Amygdala (tissue), 56 donors: ENCODE measurements around the gene GUCY1A1.

Source experiments
- DNase-seq, 56 donors: peaks; one replicate each; lab custom pipeline; 2025; lab: John Stamatoyannopoulos, UW

GUCY1A1 gene

GRCh38 chr4:155688860-155689259 is 22.2 kb downstream of the GUCY1A1 start:
- no peak for DNase-seq

- DNase-seq: no peak
Observed at GRCh38 chr4:155690044-155690837, 23.6 kb downstream of the GUCY1A1 start.

GRCh38 chr4:155692361-155692760 is 25.7 kb downstream of the GUCY1A1 start:
- no peak for DNase-seq

DNA sequence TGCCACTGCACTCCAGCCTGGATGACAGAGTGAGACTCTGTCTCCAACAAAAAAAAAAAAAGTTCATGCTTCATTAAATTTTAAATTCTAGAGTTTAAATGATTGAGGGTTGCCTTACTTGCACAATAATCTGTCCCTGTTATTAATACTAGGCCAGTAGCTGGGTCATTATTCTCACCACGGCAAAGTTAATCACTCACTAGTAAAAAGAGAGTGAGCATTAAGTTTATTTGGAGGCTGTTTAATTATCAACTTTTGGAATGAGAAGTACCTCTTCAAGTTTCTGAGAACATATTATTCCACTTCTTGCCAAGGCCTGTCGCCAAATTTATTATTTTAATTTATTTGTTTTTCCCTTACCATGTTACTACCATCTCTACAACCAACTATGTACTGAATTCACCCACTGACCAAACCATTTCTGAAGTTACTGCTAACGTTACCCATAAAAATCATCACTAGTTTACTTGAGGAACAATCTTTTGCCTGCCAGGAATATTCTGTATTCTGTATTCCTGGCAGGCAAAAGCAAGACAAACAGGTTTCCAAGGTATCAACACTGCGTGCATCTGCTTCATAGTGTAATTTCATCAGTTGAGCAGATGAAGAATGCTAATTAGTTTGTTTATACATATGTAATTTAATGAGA is 26.5 kb downstream of the GUCY1A1 start:
- DNase-seq: no peak

DNA sequence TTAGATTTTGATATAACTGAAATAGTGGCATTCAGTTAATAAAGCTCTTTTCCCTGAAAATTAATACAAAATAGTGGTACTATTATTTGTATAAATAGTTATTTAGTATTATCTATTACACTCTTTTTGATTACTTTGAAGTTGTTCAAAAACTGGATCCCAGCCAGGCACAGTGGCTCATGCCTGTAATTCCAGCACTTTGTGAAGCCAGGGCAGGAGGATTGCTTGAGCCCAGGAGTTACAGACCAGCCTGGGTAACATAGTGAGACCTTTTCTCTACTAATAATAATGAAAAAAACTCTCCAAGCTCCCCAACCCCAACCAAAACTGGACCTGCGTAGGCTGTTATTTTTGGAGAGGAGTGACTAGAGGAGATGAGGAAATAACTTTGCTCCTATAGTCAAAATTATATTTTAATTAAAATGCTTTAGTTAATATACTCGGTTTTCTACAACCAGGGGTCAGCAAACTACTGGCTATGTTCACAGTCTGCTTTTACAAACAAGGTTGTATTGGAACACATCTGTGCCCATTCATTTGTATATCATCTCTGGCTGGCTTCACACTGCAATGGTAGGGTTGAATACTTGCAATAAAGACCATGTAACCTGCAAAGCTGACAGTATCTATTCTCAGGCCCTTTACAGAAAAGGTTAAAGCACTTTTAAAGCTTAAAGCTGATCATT is 27.6 kb downstream of the GUCY1A1 start:
- no peak for DNase-seq

GRCh38 chr4:155696226-155696625 is 29.6 kb downstream of the GUCY1A1 start:
- DNase-seq: no peak

GRCh38 chr4:155696726-155697125 is 30.1 kb downstream of the GUCY1A1 start:
- DNase-seq: no peak

- DNase-seq: no peak
Observed at GRCh38 chr4:155701827-155702226, 35.2 kb downstream of the GUCY1A1 start.

DNA sequence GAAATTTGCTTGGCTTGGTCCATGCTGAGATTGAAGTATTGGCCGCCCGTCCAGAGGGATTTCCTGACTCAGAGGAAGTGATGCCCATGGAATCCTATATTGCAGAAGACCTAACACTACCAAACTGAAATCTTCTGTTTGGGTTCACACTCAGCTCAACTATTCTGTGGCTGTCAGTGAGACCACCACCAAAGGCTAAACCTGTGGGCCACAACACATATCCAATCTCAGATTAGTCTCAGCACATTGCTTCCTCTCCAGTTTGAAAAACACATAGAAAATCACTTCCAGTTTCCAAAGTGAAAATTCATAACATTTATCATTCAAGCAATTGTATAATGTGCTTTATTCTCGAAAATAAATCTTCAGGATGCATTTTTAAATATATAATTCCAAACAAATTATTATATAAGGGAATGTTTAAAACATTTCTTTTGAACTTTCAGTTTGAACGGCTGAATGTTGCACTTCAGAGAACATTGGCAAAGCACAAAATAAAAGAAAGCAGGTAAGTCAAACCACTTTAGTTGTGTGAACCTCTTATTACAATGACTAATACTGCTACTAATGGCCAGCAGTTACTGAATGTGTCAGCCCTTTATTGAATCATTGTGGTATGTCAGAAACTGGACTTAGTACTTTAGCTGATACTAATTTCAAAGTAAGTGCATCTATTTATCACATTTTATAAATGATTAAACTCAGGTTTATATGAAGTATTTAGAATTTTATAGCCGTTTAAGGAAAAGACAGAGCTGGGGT is 37.0 kb downstream of the GUCY1A1 start:
- DNase-seq: no peak

GRCh38 chr4:155704841-155705404 is 38.3 kb downstream of the GUCY1A1 start:
- no peak for DNase-seq

- DNase-seq: no peak
Observed at GRCh38 chr4:155705664-155706063, 39.0 kb downstream of the GUCY1A1 start.

GRCh38 chr4:155706147-155706546 is 39.5 kb downstream of the GUCY1A1 start:
- no peak for DNase-seq

DNA sequence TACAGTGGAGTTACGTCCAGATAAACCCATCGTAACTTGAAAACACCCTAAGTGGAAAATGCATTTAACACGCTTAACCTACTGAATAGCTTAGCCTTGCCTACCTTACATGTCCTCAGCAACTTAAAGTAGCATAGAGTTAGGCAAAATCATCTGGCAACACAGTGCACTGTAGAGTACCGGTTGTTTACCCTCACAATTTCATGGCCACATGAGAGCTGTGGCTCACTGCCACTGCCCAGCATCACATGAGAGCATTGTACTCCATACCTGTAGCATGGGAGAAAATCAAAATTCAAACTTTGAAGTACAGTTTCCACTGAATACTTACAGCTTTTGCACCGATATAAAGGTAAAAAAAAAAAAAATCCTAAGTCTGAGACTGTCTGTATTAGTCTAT is 40.6 kb downstream of the GUCY1A1 start:
- no peak for DNase-seq

DNA sequence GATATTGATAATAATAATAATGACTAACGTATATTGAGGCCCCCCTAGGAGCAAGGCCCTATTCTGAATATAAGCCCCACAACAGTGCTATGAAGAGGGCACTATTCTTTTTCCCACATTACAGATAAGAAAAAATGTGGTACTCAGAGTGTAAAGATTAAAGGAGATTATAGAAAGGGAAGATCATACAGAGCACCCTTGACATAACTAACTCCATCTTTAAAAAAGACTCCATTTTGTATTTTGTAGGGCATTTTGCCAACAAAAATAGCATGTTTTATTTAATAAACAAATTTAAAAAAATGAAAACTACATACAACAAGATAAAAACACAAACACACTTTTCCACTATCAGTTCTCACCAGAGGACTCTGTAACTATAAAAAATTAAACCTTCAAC is 42.1 kb downstream of the GUCY1A1 start:
- no peak for DNase-seq

DNA sequence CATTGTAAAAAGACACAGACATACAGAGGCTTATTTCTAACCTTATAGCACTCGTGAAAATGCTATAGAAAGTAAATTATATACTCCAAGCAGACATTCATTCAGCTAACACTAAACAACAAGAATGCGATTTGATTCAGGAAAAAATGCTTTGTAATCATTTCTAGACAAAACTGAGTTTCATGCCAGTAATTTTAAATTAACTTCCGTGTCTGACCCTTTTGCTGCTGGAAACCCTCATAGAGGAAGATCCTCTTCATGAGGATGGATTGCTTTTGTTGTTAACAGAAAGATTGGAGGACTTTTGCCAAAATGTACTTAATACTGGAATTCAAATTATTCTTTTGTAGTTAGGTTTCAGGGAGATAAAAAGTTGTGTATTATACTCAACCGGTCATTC is 43.3 kb downstream of the GUCY1A1 start:
- DNase-seq: no peak

- DNase-seq: no peak
Observed at GRCh38 chr4:155711556-155711955, 44.9 kb downstream of the GUCY1A1 start.

DNA sequence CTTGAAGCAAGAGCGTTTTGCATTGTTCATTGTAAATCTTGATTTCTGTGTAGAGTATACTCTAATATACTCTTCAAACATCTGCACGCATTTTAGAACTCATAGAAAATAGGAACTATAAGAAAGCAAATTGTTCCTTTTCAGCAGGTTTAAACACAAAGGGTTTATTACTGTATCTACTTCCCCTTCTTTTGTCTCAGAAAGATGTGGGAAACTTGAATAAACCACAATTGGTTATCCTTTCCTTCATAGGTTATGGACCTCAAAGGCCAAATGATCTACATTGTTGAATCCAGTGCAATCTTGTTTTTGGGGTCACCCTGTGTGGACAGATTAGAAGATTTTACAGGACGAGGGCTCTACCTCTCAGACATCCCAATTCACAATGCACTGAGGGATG is 46.2 kb downstream of the GUCY1A1 start:
- no peak for DNase-seq

DNA sequence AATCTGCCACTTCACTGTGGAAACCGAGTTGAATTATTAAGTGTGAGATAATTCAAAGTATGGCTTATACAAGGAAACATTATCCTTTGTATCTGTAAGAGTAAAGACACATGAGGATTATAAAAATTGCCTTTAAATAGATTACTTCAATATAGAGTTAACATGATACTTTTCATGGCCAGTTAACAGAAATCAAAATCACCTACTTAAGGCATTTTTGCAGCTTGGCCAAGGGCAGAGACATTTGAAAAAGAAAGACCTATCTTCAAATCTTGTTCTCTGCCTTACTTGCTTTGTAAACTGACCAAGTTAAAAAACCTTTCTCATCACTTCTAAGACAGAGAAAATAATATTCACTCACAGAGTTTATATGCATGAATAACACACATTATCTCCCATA is 47.3 kb downstream of the GUCY1A1 start:
- no peak for DNase-seq

GRCh38 chr4:155722336-155722735 is 55.7 kb downstream of the GUCY1A1 start:
- DNase-seq: no peak

- DNase-seq: no peak
Observed at GRCh38 chr4:155722816-155723499, 56.3 kb downstream of the GUCY1A1 start.
